GM21526 (cell line): ENCODE results near the gene CCDC33.
A peak's percentile ranks its signal among the peaks of the same experiment; 100 is the strongest.
"Not testable (repeated sequence)": the region's sequence is repeated elsewhere in the genome, so short reads cannot be mapped to it uniquely, and the experiment has no call there.

Experiments
- ATAC-seq: cut with Tn5 transposase; IDR thresholded peaks from one replicate; pipeline ENCODE4 v1.9.1; 2021; ENCODE audit warnings: moderate library complexity; ENCODE audit not compliant: unreplicated experiment, low FRiP score

The CCDC33 gene

DNA sequence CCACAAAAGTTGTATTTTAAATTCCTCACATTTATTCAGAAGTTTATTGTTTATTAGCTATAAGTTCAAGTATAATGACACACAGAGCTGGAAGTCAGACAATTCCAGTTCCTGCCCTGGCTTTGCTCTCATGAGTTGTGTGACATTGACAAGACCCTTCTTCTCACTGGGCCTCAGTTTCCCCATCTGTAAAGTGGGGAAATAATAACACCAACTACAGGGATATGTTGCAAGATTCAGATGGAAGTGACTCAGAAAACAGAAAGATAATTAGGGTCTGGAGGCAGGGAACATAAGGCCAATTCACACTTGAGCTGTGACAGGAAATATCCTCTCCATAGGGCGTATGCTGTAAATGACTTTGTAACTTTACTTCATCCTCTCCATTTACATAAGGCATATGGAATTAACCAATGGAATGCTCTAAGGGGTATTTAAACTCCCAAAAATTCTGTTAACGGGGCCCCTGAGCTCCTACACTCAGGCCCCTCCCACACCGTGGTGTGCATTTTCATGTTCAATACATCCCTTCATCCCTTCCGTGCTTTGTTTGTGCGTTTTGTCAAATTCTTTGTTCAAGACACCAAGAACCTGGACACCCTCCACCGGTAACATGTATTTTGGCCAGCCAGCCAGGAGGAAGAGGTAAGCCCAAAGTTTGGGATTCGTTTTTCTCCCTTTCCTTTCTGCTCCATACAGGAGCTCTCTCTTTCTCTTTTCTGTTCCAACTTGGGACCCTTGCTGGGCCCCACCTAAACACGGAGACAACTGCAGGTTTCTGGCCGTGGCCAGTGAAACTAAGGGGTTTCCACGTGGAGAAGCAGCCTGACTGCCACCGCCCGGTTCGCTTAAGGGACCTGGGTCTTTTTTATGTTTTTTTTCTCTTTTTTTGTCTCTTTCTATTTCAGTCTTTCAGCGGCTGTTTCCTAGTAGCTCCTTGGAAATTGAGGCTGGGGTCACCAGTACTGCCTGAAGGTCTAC, 114.5 kb downstream of the CCDC33 start:
- ATAC-seq = no peak

DNA sequence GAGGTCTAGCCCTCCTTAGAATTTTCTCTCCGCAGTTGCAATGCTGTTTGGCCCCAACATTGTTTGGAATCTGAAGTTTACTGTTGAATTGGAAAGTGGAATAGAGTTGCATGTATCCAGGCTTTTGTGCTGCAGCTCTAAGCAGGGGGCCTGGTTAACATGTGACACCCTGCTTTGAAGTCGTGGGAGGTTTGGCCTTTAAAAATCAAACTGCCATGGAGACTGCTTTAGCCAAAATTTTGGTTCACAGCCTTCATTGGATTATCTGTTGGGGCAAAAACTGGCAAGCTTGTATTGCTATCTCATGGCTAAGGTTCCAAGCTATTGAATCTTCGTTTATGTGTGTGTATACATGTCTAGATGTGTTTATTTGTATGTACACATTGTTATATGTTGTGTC, 115.5 kb downstream of the CCDC33 start:
- ATAC-seq = no peak

DNA sequence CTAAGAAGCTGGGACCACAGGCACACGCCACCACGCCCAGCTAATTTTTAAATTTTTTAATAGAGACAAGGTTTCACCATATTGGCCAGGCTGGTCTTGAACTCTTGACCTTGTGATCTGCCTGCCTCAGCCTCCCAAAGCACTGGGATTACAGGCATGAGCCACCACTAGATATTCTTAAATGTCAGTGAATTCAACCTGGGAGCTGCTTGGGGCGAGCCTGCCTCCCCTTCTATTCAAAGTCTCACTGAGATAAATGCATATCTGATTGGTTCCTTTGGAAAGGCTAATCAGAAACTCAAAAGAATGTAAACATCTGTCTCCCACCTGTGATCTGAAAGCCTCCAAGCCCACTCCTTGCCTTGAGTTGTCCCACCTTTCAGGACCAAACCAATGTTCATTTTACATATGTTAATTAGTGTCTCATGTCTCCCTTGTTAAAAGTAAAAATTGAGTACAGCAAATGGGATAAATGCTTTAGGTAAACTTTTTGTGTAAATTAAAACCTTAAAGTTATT, 116.3 kb downstream of the CCDC33 start:
- ATAC-seq = no peak

DNA sequence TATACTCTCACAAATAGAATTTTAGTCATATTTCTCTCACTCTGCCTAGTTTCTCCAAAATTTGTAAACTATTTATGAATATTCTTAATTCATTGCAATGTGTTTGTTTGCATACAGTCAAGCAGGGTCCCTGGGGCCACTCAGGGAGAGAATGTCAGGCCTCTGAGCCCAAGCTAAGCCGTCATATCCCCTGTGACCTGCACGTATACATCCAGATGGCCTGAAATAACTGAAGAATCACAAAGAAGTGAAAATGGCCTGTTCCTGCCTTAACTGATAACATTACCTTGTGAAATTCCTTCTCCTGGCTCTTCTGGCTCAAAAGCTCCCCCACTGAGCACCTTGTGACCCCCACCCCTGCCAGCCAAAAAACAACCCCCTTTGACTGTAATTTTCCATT, 117.9 kb downstream of the CCDC33 start:
- ATAC-seq = not testable (repeated sequence)

DNA sequence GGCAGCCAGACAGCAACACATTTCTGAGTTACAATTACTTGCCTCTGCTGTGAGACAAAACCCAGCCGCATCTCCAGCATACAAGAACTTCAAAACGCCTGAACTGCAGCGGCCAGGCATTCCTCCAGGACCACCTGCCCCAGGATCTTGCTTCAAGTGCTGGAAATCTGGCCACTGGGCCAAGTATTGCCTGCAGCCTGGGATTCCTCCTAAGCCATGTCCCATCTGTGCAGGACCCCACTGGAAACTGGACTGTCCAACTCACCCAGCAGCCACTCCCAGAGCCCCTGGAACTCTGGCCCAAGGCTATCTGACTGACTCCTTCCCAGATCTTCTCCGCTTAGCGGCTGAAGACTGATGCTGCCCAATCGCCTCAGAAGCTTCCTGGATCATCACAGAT, 119.9 kb downstream of the CCDC33 start:
- ATAC-seq = not testable (repeated sequence)

DNA sequence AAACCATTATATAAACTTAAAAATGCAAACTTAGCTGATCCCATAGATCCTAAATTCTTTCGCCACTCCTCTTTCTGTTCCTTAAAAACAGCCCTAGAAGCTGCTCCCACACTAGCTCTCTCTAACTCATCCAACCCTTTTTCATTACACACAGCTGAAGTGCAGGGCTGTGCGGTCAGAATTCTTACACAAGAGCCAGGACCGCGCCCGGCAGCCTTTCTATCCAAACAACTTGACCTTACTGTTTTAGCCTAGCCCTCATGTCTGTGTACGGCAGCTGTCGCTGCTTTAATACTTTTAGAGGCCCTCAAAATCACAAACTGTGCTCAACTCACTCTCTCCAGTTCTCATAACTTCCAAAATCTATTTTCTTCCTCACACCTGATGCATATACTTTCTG, 121.4 kb downstream of the CCDC33 start:
- ATAC-seq = not testable (repeated sequence)

DNA sequence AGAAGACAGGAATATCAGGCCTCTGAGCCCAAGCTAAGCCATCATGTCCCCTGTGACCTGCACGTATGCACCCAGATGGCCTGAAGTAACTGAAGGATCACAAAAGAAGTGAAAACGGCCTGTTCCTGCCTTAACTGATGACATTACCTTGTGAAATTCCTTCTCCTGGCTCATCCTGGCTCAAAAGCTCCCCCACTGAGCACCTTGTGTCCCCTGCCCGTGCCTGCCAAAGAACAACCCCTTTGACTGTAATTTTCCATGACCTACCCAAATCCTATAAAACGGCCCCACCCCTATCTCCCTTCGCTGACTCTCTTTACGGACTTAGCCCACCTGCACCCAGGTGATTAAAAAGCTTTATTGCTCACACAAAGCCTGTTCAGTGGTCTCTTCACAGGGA, 123.2 kb downstream of the CCDC33 start:
- not testable (repeated sequence) for ATAC-seq

DNA sequence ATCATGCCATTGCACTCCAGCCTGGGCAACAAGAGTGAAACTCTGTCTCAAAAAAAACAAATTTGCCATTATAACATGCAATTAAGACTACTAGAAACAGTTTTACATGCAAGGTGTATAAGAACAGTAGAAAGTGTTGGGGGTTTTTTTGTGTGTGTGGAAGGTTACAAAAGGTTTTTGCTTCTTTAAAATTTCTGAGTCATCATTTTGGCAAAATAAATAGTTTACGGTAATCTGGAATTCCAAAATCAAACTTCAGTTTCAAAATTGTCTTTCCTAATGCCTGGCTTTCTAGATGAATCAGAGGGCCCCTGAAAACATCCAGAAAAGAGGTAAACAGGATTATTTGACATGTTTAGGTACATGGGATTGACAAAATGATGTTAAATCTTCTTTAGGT, 124.7 kb downstream of the CCDC33 start:
- not testable (repeated sequence) for ATAC-seq

DNA sequence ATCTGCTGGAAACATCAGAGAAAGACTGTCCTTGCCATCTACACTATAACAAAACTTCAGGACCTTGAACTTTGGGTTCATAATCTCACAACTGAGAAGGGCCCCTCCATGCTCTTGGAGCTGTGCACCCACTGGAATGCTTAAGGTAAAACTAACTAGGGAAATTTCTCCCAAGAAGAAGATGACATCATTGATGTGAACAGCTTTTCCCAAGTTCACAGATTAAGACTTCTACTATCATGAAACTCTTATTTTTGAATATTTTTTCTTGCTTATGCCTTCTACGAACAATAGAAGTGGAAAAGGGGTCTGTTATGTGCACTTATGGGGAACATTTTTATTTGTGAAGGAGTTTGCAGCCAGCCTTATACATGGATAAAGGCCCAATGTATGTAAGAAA, 126.4 kb downstream of the CCDC33 start:
- ATAC-seq = no peak

DNA sequence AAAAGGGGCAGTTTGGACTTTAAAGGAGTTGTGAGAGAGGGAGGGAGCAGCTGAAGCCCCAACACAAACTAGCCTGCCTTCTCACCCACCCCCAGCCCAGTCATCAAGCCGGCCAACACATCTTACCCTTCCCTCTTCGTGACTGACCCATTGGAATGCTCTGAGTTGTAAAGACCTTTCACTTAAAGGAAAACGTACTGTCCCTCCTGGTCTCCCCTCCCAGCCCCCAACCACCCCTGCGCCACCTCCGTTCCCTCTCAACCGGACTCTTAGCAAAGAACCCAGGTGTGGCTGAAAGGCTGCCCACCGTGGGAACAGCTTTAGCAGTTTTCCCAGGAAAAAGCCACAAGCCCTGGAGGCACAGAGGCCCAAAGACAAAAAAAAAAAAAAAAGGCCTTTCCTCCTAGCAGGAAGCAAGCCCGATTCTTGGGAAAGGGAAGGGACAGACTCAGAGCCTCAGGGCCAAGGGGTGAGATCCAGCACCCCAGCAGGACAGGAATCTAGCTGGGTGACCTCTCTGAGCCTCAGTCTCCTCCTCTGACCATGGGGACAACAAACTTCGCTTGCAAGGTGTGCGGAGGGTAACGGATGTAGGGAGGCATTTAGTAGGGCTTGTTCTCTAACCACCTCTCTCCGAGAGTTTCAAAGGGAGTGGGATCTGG, 128.9 kb downstream of the CCDC33 start:
- ATAC-seq = no peak

DNA sequence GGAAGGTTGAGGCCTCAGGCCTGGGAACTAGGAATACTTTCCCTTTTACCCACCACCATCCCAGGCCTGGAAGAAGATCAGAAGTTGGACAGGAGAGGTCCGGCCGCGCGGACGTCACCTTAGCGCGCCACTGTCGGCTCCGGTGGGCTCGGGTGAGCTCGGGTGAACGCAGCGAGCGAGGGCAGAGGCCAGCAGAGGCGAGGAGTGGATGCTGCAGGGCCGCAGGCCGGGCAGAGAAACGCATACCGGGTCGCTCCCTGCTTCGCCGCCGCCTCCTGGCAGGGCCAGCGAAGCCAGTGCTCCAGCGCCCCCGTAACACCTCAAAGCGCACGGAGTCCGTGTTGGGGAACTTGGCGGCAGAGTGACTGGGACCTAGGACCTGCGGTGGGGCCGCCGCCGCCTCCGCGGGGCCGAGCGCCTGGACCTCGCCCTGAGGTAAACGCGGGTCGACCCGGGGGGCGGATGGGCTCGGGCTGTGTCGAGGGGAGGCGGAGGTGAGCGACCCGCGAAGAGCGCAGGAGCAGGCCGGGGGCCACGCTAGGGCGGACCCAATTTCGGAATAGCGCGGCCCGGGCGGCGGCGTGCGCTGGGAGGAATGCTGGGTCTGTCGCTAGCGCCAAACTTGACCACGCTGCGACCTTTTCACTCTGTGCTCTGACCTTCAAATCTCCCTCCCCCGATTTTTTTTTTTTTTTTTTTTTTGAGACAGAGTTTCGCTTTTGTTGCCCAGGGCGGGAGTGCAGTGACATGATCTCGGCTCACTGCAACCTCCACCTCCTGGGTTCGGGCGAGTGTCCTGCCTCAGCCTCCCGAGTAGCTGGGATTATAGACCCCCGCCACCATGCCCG, 129.7 kb downstream of the CCDC33 start:
- ATAC-seq = no peak

DNA sequence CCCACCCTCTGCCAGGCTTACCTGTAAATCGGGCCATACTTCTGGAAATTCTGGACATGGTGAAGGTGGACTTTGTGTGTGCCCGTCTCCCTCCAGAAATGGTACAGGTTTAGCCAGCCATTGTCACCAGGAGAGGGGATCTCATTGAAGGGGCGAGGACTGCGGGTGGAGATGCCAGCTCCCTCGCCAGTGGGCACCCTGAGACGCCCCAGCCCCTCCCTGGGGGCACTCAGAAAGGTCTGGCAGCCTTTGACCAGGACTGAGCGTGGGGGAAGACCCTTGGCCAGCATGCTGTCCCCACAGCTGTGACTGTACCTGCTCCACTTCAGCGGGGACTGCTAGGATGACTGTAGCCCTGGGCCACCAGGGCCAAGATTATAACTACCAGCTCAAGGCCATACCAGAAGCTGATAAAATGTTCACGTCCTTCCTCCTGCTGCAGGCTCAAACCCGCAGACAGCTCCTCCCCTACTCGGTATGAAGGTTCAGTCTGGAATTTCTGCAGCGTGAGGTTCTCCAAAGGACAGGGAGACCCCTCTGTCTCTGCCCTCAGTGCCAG, 131.2 kb downstream of the CCDC33 start, which contains the start of gene CYP11A1:
CYP11A1 (minus strand) TSS at position 351 of the 559 bp plus-strand sequence; CDS start at position 290, 61 bp downstream.
- ATAC-seq = no peak

DNA sequence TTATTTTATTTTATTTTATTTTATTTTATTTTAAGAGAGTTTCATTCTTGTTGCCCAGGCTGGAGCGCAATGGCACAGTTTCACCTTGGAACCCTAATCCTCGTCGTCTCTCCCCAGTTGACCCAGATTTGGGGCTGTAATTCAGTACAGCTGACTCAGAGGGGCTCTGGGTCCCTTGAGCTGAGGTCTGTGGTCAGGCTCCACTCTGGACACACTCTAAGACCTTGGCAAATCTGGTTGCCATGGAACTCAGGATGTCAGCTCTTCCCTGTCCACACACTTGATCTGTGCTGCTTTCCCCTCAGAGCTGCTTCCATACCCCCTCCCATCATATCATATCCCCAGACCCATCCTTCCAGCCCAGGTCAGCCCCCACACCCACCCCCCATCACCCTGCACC, 132.0 kb downstream of the CCDC33 start:
- ATAC-seq = no peak

DNA sequence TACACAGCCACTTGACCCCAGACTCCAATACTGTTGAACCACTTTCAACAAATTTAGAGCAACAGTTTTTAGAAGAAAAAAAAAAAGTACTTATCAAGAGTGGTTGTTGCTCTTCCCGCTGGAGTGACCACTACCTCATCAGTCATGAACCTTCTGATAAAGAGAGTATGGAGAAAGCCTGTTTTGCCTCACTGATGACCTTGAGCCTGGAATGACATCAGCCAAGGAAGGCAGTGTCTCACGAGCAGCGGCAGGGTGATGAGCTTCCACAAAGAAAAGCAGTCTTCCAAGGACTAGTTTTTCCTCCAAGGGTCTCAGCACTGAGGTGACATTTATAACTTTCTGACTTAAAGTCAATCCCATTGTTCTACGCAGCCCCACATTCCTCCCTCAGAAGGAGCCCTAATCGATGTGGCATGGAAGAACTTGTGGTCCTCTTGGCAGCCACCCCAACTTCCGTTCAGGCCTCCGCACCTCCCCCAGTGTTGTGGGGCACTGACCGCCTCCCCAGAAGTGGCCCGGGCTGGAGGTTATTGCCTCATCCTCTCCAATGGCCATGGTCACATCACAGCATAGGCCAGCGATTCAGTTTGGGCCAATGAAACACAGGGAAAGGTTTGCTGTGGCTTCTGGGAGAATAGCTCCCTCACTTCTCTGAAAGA, 133.1 kb downstream of the CCDC33 start:
- ATAC-seq = no peak

DNA sequence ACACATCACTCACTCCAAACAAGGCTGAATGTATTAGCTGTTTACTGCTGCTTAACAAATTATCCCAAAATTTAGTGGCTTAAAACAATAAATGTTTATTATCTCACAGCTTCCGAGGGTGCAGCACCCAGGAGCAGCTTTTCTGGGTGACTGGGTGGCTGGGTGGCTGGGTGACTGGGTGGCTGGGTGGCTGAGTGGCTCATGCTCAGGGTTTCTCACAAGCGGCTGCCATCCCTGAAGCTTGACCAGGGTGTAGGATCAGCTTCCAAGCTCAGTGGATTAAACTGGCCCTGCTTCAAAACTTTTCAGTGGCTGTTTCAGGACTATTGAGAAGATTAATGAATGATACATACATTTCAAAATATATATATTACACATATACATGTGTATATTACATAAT, 133.6 kb downstream of the CCDC33 start:
- no peak for ATAC-seq

DNA sequence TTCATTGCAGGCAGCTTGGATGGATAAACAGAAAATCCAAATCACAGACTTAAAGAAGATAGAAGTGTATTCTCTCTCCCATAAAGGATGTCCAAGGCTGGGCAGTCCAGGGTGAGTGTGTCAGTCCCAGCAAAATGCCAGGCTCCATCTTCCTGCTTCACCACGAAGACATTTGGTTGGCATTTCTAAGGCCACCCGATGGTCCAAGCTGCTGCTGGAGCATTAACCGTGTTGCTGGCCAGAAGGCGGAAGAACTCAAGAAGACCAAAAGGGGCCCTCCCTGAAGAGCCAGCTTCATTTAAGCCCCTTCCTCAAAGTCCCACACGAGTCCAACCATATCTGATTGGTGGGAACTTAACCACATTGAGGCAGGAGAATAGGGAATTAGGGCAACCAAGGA, 134.3 kb downstream of the CCDC33 start:
- ATAC-seq = no peak

DNA sequence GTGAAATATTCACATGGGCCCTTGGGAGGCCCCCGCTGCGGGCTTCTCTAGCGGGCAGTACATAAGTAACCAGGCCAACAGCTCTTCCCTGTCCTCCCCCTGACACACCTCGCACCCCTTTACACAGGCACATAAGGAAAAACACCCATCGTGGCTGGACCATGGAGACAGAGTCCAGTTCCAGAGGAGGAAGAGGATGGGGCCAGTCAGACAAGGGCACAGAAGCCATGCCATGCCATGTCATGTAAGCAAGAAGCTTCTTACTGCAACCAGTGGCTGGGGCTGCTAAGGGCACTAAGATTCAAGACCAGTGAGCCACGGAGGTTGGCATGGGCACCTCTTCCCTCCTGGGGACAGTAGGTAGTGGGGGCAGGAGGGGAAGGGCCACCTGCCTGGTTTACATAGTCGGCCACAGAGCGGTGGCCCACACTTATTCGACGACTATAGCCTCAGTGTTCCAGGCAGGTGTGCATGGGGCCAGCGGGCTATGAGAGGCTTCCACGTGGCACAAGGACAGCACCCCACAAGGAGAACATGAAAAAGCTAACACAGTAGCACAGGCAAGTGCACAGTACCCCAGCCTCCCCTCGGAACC, 137.0 kb downstream of the CCDC33 start:
- ATAC-seq = no peak

DNA sequence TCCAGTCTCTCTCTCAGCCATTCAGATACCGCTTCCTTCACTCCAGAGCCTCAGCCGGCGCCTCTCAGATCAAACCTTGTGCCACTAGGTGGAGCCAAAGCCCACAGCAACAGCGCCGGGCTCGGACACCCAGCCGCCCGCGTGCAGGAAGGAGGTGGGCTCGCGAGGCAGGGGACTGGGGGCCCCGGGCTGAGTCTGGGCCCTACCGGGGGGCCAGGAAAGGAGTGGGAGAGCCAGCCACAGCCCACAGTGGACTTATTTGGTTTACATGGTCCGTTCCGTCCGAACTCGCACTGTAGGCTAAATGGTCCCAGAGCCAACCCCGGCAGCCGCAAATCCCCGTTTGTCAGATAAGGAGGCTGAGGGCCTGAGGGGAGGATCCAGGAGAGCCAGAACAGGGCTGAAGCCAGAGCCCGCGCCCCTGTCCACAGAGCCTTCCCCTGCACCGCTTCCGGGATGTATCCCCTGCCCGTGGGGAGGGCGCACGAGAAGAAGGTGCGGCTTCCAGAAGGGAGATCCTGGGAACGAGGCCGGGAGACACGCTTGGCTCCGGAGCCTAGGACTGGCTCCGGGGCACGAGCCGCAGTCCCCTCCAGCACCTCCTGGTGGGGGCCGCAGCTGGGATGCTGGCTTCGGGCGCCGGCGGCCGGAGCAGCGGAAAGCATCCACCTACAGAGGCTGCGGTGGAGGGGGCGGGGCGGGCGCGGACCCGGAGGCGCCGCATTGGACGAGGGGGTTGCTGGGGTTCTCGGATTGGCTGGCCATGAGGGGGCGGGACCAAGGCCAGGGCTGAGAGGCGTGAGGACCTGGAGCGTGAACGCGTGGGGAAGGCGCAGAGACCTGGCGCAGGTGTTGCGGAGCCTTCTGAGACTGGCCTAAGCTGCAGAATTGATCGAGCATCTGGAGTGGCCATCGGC, 137.9 kb downstream of the CCDC33 start:
- peak; percentile 59 for ATAC-seq
